SH-SY5Y (cell line): ENCODE data around the gene IGSF22.

Experiments
- GATA2 ChIP-seq: IDR thresholded peaks from 2 replicates; pipeline ENCODE4 v1.6.1; 2011; ENCODE audit warnings: mild to moderate bottlenecking, low read depth, low read length
- GATA3 ChIP-seq: IDR thresholded peaks from 2 replicates; pipeline ENCODE4 v1.6.1; 2011; ENCODE audit warnings: low read depth, mild to moderate bottlenecking, low read length, moderate library complexity

DNA sequence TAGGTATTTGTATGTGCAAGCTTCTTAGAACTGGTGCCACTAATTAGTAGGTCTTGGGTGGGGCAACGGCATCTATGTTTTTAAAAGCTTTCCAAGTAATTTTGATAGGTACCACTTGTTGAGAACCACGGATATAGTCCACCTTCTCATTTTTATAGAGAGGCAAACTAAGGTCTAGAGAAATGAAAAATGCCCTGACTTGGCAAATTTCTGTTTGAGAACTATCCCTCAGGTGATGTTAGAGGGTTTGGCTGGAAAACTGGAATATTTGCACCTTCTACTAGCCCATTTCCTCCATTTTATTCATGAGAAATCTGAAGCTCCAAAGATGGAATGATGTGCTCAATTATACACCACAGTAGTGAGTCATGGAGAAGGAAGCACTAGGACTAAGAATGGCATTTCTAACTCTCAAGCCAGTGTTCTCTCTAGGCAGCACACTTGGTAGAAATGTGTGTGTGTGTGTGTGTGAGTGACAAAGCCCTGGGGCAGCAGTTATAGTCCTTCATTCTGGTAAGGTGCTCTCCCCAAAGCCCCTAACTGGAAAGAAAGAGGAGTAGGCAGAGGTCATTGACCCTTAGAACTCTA is 29.3 kb downstream of the IGSF22 start:
- TF ChIP-seq GATA2, result no peak
- TF ChIP-seq GATA3, result no peak
